T-helper 1 cell treated with Interleukin-12 subunit alpha and Interleukin-12 subunit beta and Interleukin-4 antibody, amounts not matched to agents 30 ng/mL and 1 ng/mL, for 36 hours (primary cell): ENCODE results near the gene ZNF738. TPM values are rescaled to one million over a fixed set of nuclear protein-coding genes. Genes with fewer than 3 reads are reported as not detected.
"Not testable (repeated sequence)": the region's sequence is repeated elsewhere in the genome, so short reads cannot be mapped to it uniquely, and the experiment has no call there.

Source experiments
- intact Hi-C: fragments of 100-400 bp; cut with micrococcal nuclease; formaldehyde crosslinking; loops from one replicate; pipeline ENCODE4 v1.15.1; 2024
- total RNA-seq: library from RNA; stranded (reverse); gene quantifications from 2 replicates; pipeline ENCODE4 v1.2.3, GENCODE V29; 2022

ZNF738 gene
- 7.8 and 9.9 TPM in 2 replicates for total RNA-seq

DNA sequence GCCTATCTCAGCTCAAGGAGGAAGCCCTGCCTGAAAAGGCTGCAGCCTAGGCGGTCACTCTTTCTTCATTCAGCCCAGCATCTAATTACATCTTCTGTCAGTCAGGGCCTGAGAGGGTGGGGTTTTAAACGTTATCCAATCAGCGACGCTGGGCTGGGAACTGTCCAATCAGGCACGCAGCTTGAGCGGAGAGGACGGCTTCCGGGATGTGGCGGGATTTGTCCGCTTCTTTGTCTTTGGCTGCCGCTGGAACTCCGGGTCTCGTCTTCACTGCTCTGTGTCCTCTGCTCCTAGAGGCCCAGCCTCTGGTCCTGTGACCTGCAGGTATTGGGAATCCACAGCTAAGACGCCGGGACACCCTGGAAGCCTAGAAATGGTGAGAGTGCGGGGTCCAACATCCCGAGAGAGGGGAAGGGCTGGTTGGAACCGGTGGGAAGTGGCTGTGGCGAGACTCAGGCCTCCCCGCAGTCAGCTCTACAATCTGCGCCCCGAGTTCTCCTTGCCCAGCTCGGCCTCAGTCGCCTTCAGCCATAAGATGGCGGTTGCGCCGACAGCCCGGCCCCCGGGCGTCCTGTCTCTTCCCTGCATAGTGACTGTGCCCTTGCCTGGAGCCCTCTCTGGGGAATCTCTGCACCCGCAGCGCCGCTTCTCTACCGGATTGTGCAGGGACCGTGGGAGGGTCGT is at the start of gene ZNF738:
TSS of gene ZNF738 (plus strand) at position 233 of the 684 bp plus-strand sequence. CDS start at position 374, 141 bp downstream.
- intact Hi-C loops = loop anchor here (1.0 kb wide), 5 partner anchors 30 to 583 kb away; partner anchors contain the start of genes ZNF429, ZNF493, ZNF66 and ZNF708

DNA sequence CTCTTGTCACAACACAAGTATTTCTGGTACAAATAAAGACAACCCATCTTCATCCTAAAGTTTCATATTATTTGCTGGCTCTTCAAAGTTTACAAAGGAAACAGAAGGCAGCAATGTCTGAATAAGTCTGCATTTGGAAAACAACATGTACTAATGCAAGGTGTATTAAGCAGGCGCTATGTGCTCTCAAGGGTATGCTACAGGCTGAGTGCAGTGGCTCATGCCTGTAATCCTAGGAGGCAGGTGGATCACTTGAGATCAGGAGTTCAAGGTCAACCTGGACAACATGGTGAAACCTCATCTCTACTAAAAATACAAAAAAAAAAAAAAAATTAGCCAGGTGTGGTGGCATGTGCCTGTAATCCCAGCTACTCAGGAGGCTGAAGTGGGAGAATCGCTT is 46.0 kb upstream of the ZNF738 start:
- intact Hi-C loops = not testable (repeated sequence)

DNA sequence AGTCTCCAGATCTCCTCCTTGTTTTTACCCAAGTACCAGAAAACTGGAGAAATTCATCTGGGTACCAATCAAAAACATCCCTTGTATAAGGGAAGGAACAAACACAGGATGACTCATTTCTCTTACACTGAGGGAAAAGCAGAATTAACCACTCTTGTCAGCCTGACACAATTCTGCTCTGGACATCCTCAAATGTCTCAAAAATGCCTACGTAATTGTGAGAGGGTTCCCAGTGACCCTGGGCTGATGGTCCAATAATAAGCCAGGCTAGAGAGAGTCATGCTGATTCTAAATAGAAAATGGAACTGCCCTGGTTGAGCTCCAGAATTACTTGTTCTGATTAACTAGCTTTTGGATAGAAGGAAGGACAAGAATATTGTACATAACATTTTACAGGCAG is 44.1 kb upstream of the ZNF738 start:
- intact Hi-C loops = no loop called here

DNA sequence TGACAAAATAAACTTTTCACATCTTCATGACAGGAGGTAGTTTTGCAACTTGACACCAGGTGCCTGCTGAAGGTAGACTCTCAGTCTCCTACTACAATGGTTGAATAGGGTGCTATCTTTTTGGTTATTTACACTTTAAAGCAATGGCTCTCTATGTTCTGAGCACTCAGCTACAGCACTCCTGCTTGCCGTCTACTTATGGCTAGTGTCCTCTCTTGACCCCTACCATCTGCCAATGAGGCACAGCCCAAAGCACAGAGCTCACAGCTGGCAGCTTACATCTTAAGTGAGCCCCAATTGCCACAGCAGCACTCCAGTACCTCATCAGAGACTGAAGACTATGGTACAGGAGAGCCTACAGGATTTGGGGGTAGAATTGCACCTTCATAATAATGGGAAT is 41.0 kb upstream of the ZNF738 start:
- intact Hi-C loops = no loop called here

DNA sequence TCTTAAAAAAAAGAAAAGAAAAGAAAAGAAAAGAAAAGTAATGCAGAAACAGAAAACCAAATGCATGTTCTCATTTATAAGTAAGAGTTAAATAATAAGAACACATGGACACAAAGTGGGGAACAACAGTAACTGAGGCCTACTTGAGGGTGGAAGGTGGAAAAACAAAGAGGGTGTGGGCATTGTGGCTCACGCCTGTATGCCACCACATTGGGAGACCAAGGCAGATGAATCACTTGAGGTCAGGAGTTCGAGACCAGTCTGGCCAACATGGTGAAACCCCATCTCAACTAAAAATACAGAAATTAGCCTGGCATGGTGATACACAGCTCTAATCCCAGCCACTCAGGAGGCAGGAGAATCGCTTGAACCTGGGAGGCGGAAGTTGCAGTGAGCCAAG is 37.7 kb upstream of the ZNF738 start:
- intact Hi-C loops = loop anchor here (10.0 kb wide), 2 partner anchors 236 to 1656 kb away; partner anchors contain the start of genes ATP13A1, ZNF101 and ZNF714

DNA sequence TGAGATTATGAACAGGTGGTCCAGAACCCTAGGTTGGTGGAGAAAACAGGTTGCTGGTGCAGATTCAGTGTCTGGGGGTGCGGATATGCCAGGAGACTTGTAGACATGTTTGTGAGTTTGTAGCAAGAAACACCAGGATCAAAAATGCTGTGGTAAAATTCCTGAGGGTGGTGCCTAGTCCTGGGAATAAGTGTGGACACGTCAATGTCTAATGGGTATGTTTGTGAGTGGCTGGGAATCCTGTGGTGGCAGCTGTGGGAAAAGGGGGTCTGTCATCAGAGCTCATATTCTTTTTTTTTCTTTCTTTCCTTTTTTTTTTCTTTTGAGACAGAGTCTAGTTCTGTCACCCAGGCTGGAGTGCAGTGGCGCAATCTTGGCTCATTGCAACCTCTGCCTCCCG is 36.8 kb upstream of the ZNF738 start:
- intact Hi-C loops = loop anchor here (10.0 kb wide), 2 partner anchors 237 to 1657 kb away; partner anchors contain the start of genes ATP13A1, ZNF101 and ZNF714

DNA sequence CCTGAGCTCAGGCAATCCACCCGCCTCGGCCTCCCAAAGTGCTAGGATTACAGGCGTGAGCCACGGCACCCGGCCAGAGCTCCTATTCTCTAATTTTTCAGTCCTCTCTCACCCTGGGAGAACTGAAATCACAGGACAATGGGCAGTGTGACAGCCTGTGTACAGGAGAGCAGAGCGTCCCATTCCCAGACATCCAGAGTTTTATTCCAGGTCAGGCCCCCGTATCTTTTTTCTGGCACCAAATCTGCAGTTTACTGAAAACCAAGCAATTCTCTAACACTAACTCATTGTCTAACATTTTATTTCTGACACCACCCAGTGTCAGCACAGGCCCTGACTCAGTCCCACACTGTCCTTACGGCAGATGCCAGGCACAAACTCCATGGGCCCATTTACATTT is 36.3 kb upstream of the ZNF738 start:
- intact Hi-C loops = loop anchor here (10.0 kb wide), 2 partner anchors 238 to 1658 kb away; partner anchors contain the start of genes ATP13A1, ZNF101 and ZNF714

DNA sequence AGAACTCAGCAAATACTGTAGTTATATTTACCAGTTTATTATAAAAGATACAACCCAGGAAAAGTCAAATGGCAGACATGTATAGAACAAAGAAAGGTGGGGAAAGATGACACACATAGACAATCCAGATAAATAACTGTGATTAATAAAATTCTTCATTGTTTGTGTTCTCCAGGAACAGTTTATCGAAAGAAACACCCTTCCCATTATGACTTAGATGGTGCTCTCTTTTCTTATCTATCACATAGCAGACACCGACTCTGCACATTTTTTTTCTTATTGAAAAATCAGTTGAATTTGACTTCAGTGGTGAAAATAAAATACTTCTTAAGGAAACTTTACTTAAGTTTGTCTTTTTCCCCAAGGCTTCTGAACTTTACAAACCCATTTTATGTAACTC is 35.8 kb upstream of the ZNF738 start:
- intact Hi-C loops = loop anchor here (10.0 kb wide), 2 partner anchors 238 to 1658 kb away; partner anchors contain the start of genes ATP13A1, ZNF101 and ZNF714

DNA sequence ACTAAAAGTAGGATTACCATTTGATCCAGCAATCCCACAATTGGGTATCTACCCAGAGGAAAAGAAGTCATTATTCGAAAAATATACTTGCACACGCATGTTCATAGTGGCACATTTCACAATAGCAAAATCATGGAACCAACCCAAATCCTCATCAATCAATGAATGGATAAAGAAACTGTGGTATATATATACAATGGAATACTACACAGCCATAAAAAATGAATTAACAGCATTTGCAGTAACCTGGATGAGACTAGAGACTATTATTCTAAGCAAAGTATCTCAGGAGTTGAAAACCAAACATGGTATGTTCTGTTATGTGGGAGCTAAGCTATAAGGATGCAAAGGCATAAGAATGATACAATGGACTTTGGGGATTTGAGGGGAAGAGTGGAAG is 32.6 kb upstream of the ZNF738 start:
- intact Hi-C loops = loop anchor here (5.0 to 10.0 kb wide), 3 partner anchors 34 to 1661 kb away; partner anchors contain the start of genes ATP13A1, ZNF101 and ZNF714

DNA sequence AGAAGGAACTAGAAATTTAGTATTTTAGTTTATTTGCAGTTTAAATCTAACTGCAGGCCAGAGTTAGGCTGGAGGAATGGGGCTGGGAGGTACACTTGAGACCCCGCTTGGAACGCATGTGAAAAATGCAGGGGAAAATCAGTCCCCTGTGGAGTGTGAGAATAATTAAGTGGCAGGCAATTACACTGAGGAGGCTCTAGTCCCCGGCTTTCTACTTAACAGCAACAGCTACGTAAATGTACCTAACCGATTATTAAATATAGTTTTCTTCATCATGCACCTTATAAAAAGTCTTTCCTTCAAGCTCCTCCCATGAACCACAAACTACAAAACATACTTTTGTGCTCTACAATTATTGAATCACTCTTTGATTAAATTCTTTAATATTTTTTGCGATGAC is 30.4 kb upstream of the ZNF738 start:
- intact Hi-C loops = loop anchor here (1.0 to 10.0 kb wide), 8 partner anchors 36 to 1664 kb away; partner anchors contain the start of genes ATP13A1, ZNF101, ZNF257 and ZNF429

DNA sequence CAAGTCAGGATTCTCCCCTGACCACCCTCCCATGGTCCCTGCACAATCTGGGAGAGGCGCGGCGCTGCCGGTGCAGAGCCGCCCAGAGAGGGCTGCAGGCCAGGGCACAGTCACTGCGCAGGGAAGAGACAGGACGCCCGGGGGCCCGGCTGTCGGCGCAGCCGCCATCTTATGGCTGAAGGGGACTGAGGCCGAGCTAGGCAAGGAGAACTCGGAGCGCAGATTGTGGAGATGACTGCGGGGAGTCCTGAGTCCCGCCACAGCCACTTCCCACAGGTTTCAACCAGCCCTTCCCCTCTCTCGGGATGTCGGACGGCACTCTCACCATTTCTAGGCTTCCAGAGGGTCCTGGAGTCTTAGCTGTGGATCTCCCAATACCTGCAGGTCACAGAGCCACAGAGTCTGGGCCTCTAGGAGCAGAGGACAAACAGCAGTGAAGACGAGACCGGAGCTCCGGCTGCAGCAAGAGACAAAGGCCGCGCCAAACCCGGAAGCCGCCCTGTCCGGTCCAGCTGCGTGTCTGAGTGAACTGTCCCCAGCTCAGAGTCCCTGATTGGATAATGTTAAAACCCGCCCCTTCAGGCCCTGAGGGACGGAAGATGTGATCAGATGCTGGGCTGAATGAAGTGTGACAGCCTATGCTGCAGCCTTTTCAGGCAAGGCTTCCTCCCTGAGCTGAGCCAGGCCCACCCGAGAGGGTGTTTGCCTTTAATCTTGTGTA is 29.8 kb upstream of the ZNF738 start, which contains the start of gene ZNF708:
TSS of gene ZNF708 (minus strand) at position 526 of the 721 bp plus-strand sequence. CDS start at position 328, 198 bp downstream.
- intact Hi-C loops = loop anchor here (1.0 to 10.0 kb wide), 12 partner anchors 29 to 1664 kb away; partner anchors contain the start of genes ATP13A1, ZNF100, ZNF101 and ZNF257

DNA sequence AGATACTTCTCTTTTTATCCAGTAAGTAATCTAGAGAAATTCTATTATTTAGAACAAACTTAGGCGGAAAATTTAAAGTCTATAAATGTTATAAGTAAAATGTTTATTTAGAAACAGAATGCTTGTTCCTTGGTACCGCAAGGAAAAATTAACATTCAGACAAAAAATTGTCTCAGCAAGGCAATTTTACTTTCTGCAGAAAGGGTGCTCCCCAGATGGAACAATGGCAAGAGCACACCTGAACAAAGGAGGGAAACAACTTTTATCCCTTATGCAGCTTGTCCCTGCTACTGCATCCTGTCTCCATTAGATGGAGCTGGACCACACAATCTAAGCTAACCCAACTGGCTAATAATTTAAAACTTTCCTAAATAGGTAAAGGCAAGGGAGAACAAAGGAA is 23.1 kb upstream of the ZNF738 start:
- intact Hi-C loops = no loop called here

DNA sequence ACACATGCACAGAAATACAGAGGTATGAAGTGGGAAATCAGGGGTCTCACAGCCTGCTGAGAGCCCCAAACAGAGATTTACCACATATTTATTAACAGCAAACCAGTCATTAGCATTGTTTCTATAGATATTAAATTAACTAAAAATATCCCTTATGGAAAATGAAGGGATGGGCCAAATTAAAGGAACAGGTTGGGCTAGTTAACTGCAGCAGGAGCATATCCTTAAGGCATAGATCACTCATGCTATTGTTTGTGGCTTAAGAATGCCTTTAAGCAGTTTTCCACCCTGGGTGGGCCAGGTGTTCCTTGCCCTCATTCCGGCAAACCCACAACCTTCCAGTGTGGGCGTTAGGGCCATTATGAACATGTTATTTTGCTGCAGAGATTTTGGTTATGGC is 14.0 kb upstream of the ZNF738 start:
- intact Hi-C loops = not testable (repeated sequence)

DNA sequence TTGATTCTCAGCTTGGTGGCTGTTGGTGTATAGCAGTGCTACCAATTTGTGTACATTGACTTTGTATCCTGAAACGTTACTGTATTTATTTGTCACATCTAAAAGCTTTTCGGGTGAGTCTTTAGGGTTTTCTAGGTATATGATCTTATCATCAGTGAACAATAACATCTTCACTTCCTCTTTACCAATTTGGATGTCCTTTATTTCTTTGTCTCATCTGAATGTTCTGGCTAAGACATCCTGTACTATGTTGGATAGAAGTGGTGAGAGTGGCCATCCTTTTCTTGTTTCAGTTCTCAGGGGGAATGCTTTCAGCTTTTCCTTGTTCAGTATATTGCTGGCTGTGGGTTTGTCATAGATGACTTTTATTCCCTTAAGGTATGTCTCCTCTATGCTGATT is 6.0 kb upstream of the ZNF738 start:
- intact Hi-C loops = no loop called here

DNA sequence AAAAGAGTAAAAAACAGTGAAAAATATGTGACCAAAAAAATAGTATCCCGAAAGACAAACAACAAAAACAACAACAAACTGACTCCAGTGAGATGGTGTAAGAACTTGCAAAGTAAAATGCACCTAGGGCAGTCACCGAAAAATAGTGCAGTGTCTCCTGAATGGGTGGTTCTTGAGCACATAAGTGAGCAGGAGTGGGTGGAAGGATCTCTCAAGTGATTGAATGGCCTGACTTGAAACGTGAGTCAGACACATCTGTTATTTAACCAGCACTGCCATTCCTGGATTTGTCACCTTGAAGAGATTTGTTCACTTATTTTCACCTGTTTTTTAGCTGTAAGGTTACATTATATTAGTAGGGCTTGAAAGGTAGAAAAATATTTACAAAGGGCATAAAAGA is 3.5 kb downstream of the ZNF738 start:
- intact Hi-C loops = no loop called here

DNA sequence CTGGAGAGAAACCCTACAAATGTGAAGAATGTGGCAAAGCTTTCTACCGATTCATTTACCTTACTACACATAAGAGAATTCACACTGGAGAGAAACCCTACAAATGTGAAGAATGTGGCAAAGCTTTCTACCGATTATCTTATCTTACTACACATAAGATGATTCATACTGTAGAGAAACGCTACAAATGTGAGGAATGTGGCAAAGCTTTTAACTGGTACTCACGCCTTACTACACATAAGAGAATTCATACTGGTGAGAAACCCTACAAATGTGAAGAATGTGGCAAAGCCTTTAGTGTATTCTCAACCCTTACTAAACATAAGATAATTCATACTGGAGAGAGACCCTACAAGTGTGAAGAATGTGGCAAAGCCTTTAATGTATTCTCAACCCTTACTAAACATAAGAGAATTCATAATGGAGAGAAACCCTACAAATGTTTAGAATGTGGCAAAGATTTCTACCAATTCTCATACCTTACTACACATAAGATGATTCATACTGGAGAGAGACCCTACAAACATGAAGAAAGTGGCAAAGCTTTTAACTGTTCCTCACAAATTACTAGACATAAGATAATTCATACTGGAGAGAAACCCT is 25.3 kb downstream of the ZNF738 start:
- intact Hi-C loops = no loop called here

DNA sequence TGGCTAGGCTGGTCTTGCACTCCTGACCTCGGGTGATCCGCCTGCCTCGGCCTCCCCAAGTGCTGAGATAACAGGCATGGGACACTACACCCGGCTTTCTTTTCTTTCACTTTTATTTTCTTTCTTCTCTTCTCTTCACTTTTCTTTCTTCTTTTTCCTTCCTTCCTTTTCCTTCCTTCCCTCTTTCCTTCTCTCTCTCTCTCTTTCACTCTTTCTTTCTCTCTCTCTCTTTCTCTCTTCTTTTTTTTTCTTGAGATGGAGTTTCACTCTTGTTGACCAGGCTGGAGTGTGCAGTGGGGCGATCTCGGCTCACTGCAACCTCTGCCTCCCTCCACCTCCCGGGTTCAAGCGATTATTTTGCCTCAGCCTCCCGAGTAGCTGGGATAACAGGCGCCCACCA is 37.3 kb downstream of the ZNF738 start:
- intact Hi-C loops = loop anchor here (2.0 to 5.0 kb wide), 8 partner anchors 375 to 1529 kb away; partner anchors contain the start of genes ZNF253, ZNF43, ZNF430 and ZNF486

DNA sequence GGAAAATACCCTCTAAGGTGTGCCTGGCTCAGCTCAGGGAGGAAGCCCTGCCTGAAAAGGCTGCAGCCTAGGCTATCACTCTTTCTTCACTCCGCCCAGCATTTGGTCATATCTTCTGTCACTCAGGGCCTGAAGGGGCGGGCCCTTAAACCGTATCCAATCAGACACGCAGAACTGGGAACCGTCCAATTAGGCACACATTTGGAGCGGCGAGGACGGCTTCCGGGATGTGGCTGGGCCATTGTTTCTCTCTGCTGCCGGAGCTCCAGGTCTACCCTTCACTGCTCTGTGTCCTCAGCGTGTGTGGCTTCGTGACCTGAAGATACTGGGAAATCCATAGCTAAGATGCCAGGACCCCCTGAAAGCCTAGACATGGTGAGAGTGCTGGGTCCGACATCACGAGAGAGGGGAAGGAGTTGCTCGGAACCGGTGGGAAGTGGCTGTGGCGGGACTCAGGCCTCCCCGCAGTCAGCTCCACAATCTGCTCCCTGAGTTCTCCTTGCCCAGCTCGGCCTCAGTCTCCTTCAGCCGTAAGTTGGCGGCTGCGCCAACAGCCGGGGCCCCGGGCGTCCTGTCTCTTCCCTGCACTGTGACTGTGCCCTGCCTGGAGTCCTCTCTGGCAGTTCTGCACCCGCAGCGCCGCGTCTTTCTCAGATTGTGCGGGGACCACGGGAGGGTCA is 38.2 kb downstream of the ZNF738 start, which contains the start of gene ZNF493:
TSS of gene ZNF493 (plus strand) at position 241 of the 680 bp plus-strand sequence. CDS start at position 346, 105 bp downstream.
- intact Hi-C loops = loop anchor here (1.0 to 5.0 kb wide), 14 partner anchors 39 to 1530 kb away; partner anchors contain the start of genes ZNF100, ZNF253, ZNF429 and ZNF43

DNA sequence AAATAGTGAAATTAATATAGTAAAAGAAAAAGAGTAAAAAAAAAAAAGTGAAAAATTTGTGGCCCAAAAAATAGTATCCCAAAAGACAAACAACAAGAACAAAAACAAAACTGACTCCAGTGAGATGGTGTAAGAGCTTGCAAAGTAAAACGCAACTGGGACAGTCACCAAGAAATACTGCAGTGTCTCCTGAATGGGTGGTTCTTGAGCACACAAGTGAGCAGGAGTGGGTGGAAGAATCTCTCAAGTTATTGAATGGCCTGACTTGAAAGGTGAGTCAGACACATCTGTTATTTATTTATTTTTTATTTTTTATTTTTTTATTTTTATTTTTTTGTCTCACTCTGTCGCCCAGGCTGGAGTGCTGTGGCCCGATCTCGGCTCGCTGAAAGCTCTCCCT is 40.1 kb downstream of the ZNF738 start:
- intact Hi-C loops = loop anchor here (5.0 kb wide), 6 partner anchors 402 to 1532 kb away; partner anchors contain the start of genes ZNF253, ZNF43, ZNF486 and ZNF66

DNA sequence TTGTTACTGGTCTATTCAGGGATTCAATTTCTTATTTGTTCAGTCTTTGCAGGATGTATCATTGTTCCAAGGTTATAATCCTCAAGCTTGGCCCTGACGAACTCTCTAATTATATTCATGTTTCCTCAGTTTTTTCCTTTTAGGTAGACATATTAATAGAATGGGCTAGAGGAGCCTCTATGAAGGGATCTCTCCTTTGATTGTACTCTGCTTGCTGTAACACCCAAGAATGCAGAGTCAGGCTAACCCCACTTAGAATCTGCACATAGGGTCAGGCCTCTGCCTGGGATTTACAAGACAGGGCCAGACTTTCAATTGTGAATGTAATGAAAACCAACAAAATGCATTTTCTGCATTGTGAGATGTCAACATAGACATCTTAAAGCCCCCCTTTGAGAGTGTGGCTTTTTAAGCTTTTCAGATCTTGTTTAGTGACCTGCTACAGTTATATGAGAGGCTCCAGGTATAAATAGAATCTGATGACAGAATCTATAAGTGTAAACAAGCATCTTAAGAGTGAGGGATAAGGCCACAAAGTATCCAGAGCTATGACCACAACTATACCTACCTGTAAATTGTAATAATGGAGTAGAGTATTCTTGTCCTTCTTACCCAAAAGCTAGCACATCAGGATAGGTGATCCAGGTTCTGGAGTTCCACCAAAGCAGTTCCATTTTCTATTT is 43.6 kb downstream of the ZNF738 start:
- intact Hi-C loops = no loop called here
